Astrocyte (in vitro differentiated cells and primary cell): ENCODE measurements around the gene CYP3A7.

Source experiments
- EZH2 ChIP-seq: IDR thresholded peaks from 2 replicates; pipeline ENCODE4 v1.6.1; 2012; ENCODE audit warnings: mild to moderate bottlenecking, low read length, inconsistent platforms; ENCODE audit not compliant: insufficient read depth
- TF ChIP-seq, protein P1 (sequence below): IDR thresholded peaks from 2 replicates; pipeline ENCODE4 v1.5.1; 2011; ENCODE audit warnings: low read depth, mild to moderate bottlenecking, inconsistent platforms, low read length, moderate library complexity; ENCODE audit not compliant: insufficient read depth

- TF ChIP-seq, protein P1, sequence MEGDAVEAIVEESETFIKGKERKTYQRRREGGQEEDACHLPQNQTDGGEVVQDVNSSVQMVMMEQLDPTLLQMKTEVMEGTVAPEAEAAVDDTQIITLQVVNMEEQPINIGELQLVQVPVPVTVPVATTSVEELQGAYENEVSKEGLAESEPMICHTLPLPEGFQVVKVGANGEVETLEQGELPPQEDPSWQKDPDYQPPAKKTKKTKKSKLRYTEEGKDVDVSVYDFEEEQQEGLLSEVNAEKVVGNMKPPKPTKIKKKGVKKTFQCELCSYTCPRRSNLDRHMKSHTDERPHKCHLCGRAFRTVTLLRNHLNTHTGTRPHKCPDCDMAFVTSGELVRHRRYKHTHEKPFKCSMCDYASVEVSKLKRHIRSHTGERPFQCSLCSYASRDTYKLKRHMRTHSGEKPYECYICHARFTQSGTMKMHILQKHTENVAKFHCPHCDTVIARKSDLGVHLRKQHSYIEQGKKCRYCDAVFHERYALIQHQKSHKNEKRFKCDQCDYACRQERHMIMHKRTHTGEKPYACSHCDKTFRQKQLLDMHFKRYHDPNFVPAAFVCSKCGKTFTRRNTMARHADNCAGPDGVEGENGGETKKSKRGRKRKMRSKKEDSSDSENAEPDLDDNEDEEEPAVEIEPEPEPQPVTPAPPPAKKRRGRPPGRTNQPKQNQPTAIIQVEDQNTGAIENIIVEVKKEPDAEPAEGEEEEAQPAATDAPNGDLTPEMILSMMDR = no peak
- TF ChIP-seq EZH2 = no peak
Observed at GRCh38 chr7:99679400-99680191, 55.4 kb downstream of the CYP3A7 start, which contains the start of gene CYP3A5.
